Suprapubic skin (tissue), 4 donors: Measurements from ENCODE around the gene ZDHHC13.

Experiments used
- CTCF ChIP-seq, 2 donors: fragments of 200-600 bp in 1 of 2; fragments of 450-650 bp in 1 of 2; sonication (generic) in 1 of 2; IDR thresholded peaks; one replicate each; pipeline ENCODE4 v1.5.1; 2016 to 2019; ENCODE audit warnings: antibody characterized with exemption in 2 of 2, mild to moderate bottlenecking in 1 of 2, moderate library complexity in 1 of 2
- EP300 ChIP-seq: sonication (generic); formaldehyde crosslinking; IDR thresholded peaks from one replicate; pipeline ENCODE4 v1.6.1; 2017; ENCODE audit warnings: antibody characterized with exemption
- POLR2A ChIP-seq, 2 donors: fragments of 450-650 bp; IDR thresholded peaks; one replicate each; pipeline ENCODE4 v1.6.1; 2017; ENCODE audit warnings: antibody characterized with exemption in 2 of 2, mild to moderate bottlenecking in 2 of 2, moderate library complexity in 2 of 2
- POLR2AphosphoS5 ChIP-seq, 3 donors: sonication (generic); formaldehyde crosslinking; IDR thresholded peaks; one replicate each; pipeline ENCODE4 v1.6.1; 2017; ENCODE audit warnings: antibody characterized with exemption in 3 of 3

- TF ChIP-seq CTCF (IDR thresholded peaks at IDR 0.05), result no peak
- TF ChIP-seq POLR2A (IDR thresholded peaks at IDR 0.05), result no peak
- no peak for TF ChIP-seq EP300
- TF ChIP-seq POLR2AphosphoS5 (IDR thresholded peaks at IDR 0.05), result no peak
Measured at GRCh38 chr11:19163617-19164016, 46.6 kb downstream of the ZDHHC13 start.
